Measurements from ENCODE around the gene BCAS1.
"Not testable (repeated sequence)": the region's sequence is repeated elsewhere in the genome, so short reads cannot be mapped to it uniquely, and the experiment has no call there.

The BCAS1 gene

DNA sequence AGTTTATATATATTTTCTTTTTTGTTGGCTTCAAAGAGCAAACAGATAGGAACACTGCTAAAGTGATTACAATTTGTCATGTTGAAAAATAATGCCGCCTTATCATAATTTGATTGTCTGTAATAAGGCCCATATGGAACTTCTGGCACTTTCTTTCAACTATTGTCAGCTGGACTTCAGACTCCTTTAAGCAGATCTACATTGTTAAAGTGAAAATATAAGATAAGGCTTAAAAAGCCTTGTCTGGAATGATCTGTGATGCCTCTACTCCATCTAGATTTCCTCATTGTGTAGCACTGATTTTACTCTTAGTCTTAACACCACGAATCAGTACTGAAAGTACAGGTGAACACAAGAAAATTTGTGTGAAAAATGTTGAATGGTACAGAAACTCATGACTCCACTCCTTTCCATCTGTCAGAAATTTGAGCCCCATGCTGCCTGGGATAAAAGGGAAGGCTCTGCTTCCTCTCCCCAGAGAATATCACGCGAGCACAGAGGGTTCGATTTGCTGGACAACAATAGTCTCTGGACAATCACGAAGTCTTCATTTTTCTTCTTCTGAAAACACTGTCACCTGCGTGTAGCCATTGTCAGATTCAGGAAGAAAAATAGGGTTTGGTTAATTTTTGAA is 56.0 kb downstream of the BCAS1 start:
- no peak for DNase-seq

GRCh38 chr20:54013471-54013870 is 56.9 kb downstream of the BCAS1 start:
- no peak for DNase-seq

DNA sequence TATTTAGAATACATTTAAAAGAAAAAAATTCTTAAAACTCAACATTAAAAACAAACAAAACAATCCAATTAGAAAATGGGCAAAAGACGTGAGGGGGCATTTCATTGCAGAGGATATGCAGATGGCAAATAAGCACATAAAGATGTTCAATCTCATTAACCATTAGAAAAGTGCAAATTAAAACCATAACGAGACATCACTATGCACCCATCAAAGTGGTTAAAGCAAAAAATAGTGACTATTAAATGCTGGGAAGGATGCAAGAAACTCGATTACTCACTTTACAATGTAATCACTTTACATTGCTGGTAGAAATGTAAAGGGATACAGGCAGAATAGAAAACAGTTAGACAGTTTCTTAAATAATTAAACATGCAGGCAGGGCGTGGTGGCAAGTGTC is 59.0 kb downstream of the BCAS1 start:
- DNase-seq = no peak

- DNase-seq = not testable (repeated sequence)
Measured at GRCh38 chr20:54006216-54006615, 64.2 kb downstream of the BCAS1 start.

DNA sequence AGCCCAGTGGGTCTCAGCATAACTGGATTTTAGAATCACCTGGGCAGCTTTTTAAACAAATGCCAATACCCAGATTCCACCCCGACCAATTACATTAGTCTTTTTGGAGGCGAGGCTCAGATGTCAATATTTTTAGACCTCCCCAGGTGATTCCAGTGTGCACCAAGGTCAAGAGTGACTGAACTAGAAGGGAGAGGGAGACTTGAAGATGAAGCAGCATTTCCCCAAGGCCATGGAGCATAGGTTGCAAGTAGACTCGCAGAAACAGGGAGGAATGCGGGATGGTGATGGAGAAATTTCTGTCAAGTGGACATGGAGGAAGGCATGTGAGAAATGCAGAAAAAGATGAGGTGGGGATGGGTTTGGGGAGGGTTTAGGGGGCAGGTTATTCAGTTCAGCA is 64.9 kb downstream of the BCAS1 start:
- no peak for DNase-seq

- no peak for DNase-seq
Measured at GRCh38 chr20:54004445-54004844, 65.9 kb downstream of the BCAS1 start.

DNA sequence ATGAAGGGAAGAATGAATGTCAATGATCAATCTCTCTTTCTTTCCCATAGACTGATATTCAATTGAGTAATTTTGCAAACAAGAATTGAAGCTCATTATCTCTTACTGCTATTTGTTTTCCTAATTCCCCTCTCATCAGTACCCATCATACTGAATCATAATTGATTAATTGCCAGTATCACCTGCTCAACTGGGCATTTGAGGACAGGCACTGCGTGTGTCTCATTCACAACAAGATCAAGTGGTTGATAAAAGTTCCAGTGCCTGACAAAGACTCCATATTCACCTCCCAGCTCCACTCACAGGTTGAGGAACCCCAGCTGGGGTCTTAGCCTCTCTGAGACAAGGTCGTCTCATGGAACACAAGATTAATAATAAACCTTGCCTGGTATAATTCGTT is 67.7 kb downstream of the BCAS1 start:
- DNase-seq = no peak

DNA sequence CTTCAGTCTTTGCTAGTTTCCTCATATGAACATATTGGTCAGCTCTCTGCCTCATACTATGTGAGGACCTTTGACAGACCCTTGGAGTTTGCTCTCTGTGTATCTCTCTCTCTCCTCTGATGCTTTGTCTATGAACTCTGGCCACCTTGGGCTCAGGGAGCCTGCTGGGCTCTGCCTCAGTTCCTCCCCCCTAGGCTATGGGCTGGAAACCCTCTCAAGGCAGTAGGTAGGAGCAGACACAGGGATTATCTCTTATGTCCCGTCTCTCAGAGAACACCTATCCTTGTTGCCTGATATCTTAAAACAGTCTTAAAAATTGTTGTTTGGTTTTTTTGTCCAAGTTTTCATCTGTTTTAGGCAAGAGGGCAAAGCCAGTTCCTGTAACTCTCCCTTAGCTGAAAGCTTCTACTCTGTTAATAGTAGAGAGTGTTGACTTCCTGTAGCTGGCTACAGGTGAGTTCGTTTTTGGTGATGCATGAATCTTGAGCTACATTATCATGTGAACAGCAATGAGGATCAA is 68.3 kb downstream of the BCAS1 start:
- DNase-seq = no peak

DNA sequence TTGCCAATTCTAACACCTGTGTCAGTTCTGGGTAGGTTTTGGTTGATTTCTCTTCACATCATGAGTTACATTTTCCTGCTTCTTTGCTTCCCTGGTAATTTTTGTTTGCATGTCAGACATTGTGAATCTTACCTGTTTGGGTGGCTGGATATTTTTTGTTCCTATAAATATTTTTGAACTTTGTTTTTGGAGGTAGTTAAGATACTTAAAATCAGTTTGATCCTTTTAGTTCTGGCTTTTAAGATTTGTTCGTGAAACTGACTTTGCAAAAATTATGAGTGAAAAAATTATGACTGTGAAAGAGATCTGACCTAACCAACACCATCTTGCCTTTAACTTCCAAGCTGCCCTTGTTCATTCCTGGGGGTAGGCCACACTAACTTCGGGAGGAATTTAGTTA is 69.5 kb downstream of the BCAS1 start:
- no peak for DNase-seq

GRCh38 chr20:54000262-54000661 is 70.1 kb downstream of the BCAS1 start:
- DNase-seq = no peak

- DNase-seq = no peak
Measured at GRCh38 chr20:53999077-53999476, 71.3 kb downstream of the BCAS1 start.

DNA sequence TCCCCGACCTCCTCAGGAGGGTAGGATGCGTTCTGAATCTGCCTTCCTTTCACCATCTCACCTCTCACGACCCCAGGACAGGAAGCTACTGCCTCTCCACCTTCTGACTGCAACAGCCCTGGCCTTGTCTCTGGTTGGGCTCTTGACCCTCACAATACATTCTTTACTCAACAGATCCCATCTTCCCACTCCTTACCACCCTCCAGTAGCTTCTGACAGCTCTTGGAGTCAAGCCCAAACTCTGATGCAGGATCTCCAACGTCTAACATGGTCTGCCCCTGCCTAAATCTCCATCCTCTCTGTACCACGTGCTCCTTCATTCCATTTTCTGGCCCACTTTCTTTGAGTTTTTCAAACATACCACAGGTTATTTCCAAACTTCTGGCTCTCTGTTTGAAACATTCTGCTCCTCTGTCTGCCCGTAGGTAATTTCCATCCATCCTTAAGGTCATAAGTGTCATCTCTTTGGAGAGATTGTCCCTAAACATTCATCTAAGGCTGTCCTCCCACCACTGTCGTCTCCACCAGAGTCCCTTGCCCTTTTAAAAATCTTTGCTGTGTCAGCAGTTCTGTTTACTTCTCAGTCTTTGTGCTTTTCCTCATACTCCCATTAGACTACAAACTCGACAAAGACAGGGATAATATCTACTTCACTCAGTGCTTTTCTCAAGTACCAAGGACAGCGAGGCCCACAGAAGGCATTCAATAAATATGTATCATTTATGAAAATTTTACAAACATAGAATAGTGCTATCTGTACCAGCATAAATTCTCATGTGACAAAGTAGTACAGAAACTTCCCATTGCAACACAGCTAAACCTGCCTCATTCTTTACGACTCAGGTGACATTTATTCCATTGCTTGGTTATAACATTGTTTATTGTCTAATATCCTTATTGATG is 73.6 kb downstream of the BCAS1 start:
- DNase-seq = no peak

- no peak for DNase-seq
Measured at GRCh38 chr20:53995949-53996348, 74.4 kb downstream of the BCAS1 start.

DNA sequence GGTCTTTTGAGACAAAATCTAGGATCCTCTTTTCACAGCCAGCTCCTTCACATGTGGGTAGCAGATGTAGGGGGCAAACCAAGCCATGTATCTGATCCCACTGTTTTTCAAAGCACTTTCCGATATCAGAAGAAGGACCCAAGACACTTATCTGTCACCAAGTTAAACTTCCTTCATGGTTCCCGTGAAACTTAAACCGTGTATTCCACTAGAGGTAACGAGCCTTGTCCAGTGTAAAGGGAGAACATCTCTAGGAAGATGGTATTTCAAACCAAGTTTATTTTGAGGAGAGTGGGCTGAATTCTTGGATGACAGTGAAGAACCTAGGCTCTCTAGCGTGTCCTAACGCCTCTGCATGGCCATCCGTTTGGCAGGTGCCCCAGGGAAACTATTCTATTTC is 76.3 kb downstream of the BCAS1 start:
- no peak for DNase-seq

GRCh38 chr20:53993310-53993709 is 77.1 kb downstream of the BCAS1 start:
- DNase-seq = no peak

DNA sequence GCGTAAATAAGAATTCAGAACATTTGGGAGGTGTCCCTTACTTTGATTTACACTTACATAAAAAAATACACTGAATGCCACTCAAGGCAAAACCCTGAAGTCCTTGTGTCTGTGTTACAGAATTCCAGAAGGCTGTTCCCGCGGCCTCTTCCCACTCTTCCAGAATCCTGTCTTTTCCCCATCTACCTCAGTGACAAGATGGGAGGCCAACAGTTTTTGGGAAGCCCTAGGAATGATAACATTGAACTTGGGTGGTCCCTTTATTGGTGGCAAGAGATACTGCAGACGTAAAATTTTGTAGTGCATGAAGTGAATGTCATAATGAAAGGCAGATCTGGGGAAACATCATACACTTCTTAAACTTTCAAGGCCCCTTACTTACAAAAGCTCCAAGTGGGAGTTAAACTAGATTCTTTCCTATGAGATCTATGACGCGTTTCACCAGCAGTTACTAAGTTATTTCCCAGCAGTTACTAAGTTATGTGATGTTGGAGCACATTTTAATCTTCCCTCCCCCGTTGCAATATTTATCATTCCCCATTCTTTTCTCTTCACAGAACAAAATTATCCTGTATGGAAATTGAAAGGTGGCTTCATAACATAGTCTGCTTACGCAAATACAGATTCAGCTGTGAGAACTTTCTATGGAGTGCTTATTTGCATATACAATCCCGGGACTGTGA is 79.5 kb downstream of the BCAS1 start:
- DNase-seq = no peak

DNA sequence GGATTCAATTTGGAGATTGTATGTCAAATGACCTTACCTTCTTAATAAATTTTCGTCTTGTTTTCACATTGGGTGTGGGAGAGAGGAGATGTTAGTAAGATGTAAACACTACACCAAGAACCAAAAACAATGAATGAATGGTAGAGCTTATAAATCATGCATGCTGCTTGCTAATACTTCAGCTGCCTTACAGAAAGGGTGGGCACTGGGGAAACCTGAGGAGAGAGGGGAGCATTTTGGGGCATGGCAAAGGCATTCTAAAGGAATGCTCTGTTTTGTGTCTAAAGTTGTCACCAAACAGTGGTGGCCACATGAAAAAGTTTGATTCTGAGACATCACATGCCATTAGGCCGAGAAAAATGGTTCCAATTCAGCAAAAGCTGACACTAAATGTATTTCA is 80.4 kb downstream of the BCAS1 start:
- DNase-seq = no peak

DNA sequence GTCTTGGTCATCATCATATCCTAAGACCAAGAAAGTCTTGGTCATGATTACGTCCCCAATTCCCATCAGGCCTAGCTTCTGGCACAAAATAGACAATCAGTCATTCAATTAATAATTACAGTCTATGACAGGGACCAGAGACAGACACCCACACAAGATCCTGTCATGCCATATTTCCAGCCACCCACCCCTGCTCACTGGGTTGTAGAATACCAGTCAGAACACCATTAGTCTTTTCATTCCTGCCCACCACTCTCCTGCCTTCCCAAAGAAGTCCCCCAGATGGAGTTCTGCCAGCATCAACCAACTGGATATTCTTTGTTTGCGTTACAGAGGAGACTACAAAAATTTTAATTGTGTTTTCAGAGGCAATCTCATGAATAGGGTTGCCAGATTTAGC is 81.0 kb downstream of the BCAS1 start:
- DNase-seq = no peak

DNA sequence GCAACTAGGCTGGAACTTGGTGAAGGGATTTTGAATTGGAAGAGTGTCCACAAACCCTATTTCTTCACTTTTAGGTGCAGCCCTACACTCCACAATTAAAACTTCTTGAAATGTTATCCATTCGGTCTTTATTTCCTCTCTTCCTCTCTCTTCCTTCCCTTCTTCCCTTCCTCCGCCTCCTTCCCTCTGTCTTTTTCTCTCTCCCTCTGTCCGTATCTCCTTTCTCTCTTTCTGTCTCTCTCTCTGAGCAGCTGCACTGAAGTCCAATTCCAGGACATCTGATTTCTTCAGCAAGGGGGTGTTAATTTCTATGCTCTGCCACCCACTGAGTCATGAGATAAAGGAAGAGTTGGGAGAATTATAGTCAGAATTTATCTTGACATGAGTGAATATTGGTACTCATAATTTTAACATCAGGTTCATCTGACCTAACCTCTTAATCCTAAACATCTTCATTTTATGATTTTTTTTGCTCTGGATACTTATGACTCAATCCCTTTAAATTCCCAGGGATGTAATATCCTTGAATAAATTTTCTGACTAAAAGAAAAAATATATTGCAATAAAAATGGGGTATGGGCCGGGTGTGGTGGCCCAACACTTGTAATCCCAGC is 84.2 kb downstream of the BCAS1 start:
- no peak for DNase-seq

GRCh38 chr20:53985150-53985518 is 85.3 kb downstream of the BCAS1 start:
- DNase-seq = no peak

DNA sequence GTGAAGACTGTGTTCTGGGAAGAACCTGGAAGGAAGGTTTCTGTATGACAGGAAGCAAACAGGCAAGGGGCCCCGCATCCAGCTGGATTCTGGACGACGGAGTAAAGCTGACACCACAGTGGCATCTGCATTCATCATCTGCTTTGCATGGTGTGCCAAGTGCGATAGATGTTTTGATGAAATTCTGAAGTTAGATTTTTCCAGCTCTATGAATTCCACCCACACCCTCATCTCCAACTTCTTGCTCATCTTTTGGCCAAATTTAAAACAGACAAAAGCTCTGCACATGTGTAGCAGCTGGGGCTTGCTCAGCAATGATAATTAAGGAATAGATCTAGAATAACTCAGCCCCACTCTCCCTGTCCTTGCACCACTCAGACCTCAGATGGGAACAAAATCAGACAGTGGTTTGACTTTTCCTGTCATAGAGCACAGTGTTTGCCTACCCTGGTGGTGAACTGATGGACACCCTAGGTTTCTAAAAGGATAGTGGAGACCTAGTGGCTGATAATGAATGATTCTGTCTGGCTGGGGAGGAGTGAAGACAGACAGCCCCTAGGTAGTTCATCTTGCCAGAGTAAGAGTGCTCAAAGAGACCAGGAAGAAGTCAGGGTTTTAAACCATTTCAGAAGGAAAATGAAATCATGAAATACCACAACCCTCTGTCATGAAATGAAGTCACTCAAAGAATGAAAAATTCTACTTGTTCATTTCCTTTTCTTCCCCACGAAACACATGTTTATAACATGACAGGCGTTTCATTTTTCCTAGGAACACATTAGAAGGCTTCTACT is 85.8 kb downstream of the BCAS1 start:
- DNase-seq = no peak

- no peak for DNase-seq
Measured at GRCh38 chr20:53983401-53983800, 87.0 kb downstream of the BCAS1 start.

- DNase-seq = no peak
Measured at GRCh38 chr20:53982624-53983023, 87.8 kb downstream of the BCAS1 start.

Data from OCI-M1 (cell line).